Ascending aorta (tissue), 2 donors: ENCODE data around the gene CELF2. TPM values are rescaled to one million over a fixed set of nuclear protein-coding genes. Genes with fewer than 3 reads are reported as not detected.

Experiments used
- DNase-seq, 2 donors: peaks; one replicate each; pipeline ENCODE4 v3.0.0-alpha.2; 2019; ENCODE audit warnings: low spot score in 2 of 2
- H3K27ac ChIP-seq, 2 donors: fragments of 200-600 bp; sonication (generic); one replicate each; pipeline ENCODE4 v1.5.1; 2016 to 2017; ENCODE audit warnings: mild to moderate bottlenecking in 1 of 2
- H3K27me3 ChIP-seq: fragments of 200-600 bp; sonication (generic); one replicate; pipeline ENCODE4 v1.5.1; 2017
- H3K36me3 ChIP-seq, 2 donors: fragments of 200-600 bp; sonication (generic); one replicate each; pipeline ENCODE4 v1.5.1; 2016
- H3K4me1 ChIP-seq, 2 donors: fragments of 200-600 bp; sonication (generic); one replicate each; pipeline ENCODE4 v1.5.1; 2016 to 2017; ENCODE audit warnings: mild to moderate bottlenecking in 1 of 2
- H3K4me3 ChIP-seq, 2 donors: fragments of 200-600 bp; sonication (generic); one replicate each; pipeline ENCODE4 v1.5.1; 2016 to 2017; ENCODE audit warnings: mild to moderate bottlenecking in 1 of 2
- H3K9me3 ChIP-seq, 2 donors: fragments of 200-600 bp; sonication (generic); one replicate each; pipeline ENCODE4 v1.5.1; 2016
- intact Hi-C: fragments of 100-400 bp; cut with DNase I; formaldehyde crosslinking; loops from one replicate; pipeline ENCODE4 v1.15.1; 2023
- total RNA-seq: library from RNA; depleted of rRNA; stranded (reverse); fragments of >200 nt; gene quantifications from one replicate; pipeline ENCODE4 v1.1.0, GENCODE V29; 2016
- TF ChIP-seq, protein P1 (sequence below), 3 experiments: fragments of 200-600 bp in 2 of 3; fragments of 450-650 bp in 1 of 3; sonication (generic) in 2 of 3; IDR thresholded peaks; one replicate each; pipeline ENCODE4 v1.5.1; 2016 to 2019; ENCODE audit warnings: antibody characterized with exemption in 3 of 3, mild to moderate bottlenecking in 1 of 3, moderate library complexity in 1 of 3

CELF2 gene
- total RNA-seq, 1 donor from 2014 or later = 26.6 TPM

GRCh38 chr10:11367505-11367904 lies 349.8 kb downstream of the CELF2 start:
- intact Hi-C loops = no loop called here

DNA sequence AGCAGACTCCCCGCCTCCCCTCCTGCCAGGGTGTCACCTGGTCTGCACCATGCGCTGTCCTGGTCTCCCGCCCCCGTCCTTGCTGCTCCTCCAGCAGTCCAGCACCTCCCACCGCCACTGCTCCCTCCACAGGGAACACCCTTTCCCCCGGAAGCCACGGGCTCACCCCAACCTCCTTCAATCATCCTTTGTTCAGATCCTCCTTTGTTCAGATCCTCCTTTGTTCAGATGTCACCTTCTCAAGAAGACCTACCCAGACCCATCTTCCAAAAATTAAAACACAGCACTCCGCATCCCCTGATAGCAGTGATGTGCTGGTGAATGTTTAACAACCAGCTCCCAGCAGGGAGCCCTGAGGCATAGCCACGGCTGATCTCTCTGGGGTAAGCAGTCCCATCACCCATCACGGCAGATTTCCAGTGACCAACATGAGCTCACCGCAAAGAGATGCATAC lies 356.1 kb downstream of the CELF2 start:
- Histone ChIP-seq H3K4me1 (no peaks in the 10 kb centered on the region), H3K9me3 (no peaks in the 10 kb centered on the region), H3K27ac (no peak overlapping the region), H3K4me3 (no peak overlapping the region), H3K27me3 (no peaks in the 10 kb centered on the region), H3K36me3 (no peaks in the 10 kb centered on the region)
- DNase-seq = no peak
- intact Hi-C loops = no loop called here
- TF ChIP-seq, protein P1, sequence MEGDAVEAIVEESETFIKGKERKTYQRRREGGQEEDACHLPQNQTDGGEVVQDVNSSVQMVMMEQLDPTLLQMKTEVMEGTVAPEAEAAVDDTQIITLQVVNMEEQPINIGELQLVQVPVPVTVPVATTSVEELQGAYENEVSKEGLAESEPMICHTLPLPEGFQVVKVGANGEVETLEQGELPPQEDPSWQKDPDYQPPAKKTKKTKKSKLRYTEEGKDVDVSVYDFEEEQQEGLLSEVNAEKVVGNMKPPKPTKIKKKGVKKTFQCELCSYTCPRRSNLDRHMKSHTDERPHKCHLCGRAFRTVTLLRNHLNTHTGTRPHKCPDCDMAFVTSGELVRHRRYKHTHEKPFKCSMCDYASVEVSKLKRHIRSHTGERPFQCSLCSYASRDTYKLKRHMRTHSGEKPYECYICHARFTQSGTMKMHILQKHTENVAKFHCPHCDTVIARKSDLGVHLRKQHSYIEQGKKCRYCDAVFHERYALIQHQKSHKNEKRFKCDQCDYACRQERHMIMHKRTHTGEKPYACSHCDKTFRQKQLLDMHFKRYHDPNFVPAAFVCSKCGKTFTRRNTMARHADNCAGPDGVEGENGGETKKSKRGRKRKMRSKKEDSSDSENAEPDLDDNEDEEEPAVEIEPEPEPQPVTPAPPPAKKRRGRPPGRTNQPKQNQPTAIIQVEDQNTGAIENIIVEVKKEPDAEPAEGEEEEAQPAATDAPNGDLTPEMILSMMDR (IDR thresholded peaks at IDR 0.05) = no peak

More at GRCh38 chr10:11367505-11367904, 349.8 kb downstream of the CELF2 start:
- no peak overlapping the region for H3K27ac ChIP-seq
- TF ChIP-seq, protein P1 (IDR thresholded peaks at IDR 0.05) = no peak
- H3K9me3 ChIP-seq = no peaks in the 10 kb centered on the region
- no peak for DNase-seq
- H3K4me1 ChIP-seq = no peaks in the 10 kb centered on the region
- H3K27me3 ChIP-seq = no peaks in the 10 kb centered on the region
- no peak overlapping the region for H3K4me3 ChIP-seq
- H3K36me3 ChIP-seq = no peaks in the 10 kb centered on the region

- DNase-seq = no peak
- H3K4me1 ChIP-seq = no peaks in the 10 kb centered on the region
- H3K27me3 ChIP-seq = no peaks in the 10 kb centered on the region
- TF ChIP-seq, protein P1 (IDR thresholded peaks at IDR 0.05) = no peak
- no peak overlapping the region for H3K4me3 ChIP-seq
- H3K9me3 ChIP-seq = no peaks in the 10 kb centered on the region
- no peaks in the 10 kb centered on the region for H3K36me3 ChIP-seq
- H3K27ac ChIP-seq = no peak overlapping the region
- intact Hi-C loops = no loop called here
These were observed 359.6 kb downstream of the CELF2 start for GRCh38 chr10:11377267-11377666.

DNA sequence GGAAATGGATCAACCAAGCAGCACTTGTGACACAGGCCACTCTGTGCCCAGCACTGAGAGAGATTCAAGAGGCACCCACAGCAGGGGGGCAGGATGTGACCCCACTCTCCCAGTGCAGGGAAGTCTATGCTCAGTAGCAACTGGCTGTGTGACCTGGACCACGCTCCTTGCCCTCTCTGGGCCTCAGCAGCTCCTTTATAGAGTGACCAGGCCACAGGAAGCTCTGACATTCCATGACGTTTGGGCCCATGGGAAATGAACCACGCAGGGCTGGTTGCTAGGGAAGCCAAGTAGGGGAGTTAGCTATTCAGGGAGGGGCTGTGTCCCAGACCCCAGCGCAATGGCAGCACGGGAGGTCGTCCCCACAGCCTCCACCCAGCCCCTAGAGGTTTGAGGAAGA lies 361.2 kb downstream of the CELF2 start:
- H3K4me1 ChIP-seq = no peaks in the 10 kb centered on the region
- H3K36me3 ChIP-seq = no peaks in the 10 kb centered on the region
- no peaks in the 10 kb centered on the region for H3K27me3 ChIP-seq
- intact Hi-C loops = no loop called here
- H3K4me3 ChIP-seq = no peak overlapping the region
- DNase-seq = no peak
- TF ChIP-seq, protein P1 (IDR thresholded peaks at IDR 0.05) = no peak
- H3K9me3 ChIP-seq = no peaks in the 10 kb centered on the region
- H3K27ac ChIP-seq = no peak overlapping the region

DNA sequence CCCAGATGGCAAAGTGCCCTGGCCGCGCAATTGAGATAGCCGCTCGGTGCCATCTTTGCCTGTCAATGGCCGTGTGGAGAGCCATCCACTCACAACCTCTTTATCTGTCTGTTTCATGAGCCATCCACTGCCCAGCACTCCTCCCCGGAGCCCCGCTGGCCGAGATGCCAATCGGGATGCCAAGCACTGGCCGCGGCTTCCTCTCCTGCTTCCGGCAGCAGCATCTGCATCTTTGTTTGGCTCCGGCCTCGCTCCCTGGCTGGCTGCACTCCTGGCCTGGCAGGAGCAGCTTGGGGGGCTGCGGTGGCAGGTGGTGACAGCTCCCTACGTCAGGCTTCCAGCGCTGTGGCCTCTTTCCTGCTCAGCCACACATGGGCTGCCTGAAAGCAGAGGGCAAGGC lies 362.1 kb downstream of the CELF2 start:
- intact Hi-C loops = no loop called here
- H3K9me3 ChIP-seq = no peaks in the 10 kb centered on the region
- H3K27me3 ChIP-seq = no peaks in the 10 kb centered on the region
- H3K36me3 ChIP-seq = no peaks in the 10 kb centered on the region
- TF ChIP-seq, protein P1 (IDR thresholded peaks at IDR 0.05) = no peak
- no peak for DNase-seq
- H3K4me1 ChIP-seq = no peaks in the 10 kb centered on the region
- no peak overlapping the region for H3K27ac ChIP-seq
- no peak overlapping the region for H3K4me3 ChIP-seq

GRCh38 chr10:11381023-11381422 lies 363.4 kb downstream of the CELF2 start:
- intact Hi-C loops = no loop called here
- Histone ChIP-seq H3K4me1 (no peaks in the 10 kb centered on the region), H3K27ac (no peak overlapping the region), H3K36me3 (no peaks in the 10 kb centered on the region), H3K4me3 (no peak overlapping the region), H3K27me3 (no peaks in the 10 kb centered on the region), H3K9me3 (no peaks in the 10 kb centered on the region)
- TF ChIP-seq, protein P1 (IDR thresholded peaks at IDR 0.05) = no peak
- no peak for DNase-seq
